ENCODE data around the gene NEO1.

NEO1 gene

DNA sequence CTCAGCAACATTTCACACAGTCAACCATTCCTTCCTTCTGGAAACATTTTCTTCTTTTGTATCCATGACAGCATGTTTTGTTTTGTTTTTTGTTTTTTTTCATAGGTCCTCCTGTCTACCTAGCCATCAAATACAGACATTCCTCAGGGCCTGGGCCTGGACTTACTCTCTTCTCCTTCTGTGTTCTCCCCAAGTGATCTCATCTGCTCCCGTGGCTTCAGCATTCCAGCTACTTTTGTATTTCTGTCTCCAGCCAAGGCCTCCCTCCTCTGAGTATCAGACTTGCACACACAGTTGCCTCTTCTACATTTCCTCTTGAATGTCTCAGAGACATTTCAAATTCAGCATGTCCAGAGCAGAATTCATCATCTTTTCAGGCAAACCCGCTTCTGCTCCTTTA is 234.0 kb downstream of the NEO1 start:
- no peak overlapping the region for H3K27ac ChIP-seq
- no peak for TF ChIP-seq ZFX (IDR thresholded peaks at IDR 0.05; ENCODE audit: borderline replicate concordance)
- TF ChIP-seq, protein P1, sequence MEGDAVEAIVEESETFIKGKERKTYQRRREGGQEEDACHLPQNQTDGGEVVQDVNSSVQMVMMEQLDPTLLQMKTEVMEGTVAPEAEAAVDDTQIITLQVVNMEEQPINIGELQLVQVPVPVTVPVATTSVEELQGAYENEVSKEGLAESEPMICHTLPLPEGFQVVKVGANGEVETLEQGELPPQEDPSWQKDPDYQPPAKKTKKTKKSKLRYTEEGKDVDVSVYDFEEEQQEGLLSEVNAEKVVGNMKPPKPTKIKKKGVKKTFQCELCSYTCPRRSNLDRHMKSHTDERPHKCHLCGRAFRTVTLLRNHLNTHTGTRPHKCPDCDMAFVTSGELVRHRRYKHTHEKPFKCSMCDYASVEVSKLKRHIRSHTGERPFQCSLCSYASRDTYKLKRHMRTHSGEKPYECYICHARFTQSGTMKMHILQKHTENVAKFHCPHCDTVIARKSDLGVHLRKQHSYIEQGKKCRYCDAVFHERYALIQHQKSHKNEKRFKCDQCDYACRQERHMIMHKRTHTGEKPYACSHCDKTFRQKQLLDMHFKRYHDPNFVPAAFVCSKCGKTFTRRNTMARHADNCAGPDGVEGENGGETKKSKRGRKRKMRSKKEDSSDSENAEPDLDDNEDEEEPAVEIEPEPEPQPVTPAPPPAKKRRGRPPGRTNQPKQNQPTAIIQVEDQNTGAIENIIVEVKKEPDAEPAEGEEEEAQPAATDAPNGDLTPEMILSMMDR (IDR thresholded peaks at IDR 0.05), result no peak

DNA sequence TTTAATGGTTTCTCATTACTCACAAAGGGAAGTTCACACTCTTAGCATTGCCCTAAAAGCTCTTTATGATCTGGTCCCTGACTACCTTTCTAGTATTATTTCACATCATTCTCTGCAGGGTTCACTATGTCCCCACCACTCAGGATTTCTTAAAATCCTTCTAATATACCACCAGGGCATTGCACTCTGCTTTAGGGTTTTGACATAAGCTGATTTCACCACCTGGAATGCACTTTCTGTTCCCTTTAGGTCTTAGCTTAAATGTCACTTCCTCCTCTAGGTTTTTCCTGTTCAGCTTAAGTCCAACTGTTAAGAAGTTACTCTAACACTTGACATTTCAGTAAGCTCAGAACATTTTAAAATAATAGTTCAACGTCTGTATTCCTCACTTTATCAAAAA is 234.8 kb downstream of the NEO1 start:
- TF ChIP-seq, protein P1 (IDR thresholded peaks at IDR 0.05), result no peak
- no peak for TF ChIP-seq ZFX (IDR thresholded peaks at IDR 0.05; ENCODE audit: borderline replicate concordance)
- H3K27ac ChIP-seq, result no peak overlapping the region

DNA sequence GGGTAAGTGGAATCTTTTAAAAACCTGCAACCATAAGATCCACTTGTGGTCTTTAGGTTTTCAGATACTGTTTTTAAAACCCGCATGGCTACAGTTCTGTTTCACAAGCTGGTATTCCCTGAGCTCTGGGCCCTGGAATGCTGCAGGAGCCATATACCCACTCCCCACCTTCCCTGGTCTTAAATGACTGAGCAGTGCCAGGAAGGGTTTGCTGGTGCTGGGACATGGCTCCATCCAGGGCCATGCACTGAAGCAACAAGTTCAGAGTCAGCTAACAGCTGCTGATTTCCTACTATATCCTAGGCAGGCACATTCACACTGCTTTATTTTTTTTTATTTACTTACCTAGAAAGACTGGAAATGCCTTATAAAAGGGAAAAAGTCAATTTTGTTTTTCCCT is 239.2 kb downstream of the NEO1 start:
- no peak overlapping the region for H3K27ac ChIP-seq

DNA sequence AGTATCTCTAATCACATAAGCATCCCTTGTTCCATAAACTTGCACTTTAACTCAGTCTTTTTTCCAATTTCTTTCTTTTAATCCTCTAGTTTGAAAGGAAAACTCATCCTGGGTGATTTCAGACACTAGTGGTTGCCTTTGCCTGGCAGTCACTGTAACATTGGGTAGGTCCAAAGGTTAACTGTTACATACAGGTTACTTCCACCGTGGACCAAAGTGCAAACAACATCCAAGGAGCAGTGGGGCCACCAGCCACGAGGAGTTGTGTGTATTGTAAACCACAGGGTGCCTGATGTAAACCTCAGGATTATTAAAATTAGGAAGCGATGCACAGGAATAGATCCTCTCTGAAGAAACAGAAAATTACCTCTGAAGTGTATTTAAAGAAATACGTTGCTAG is 241.5 kb downstream of the NEO1 start:
- H3K27ac ChIP-seq, result no peak overlapping the region
- TF ChIP-seq ZFX (IDR thresholded peaks at IDR 0.05; ENCODE audit: borderline replicate concordance), result no peak
- TF ChIP-seq, protein P1 (IDR thresholded peaks at IDR 0.05), result no peak

More for the DNA sequence above, 239.2 kb downstream of the NEO1 start:
- TF ChIP-seq, protein P1 (IDR thresholded peaks at IDR 0.05), result no peak
- TF ChIP-seq ZFX (IDR thresholded peaks at IDR 0.05; ENCODE audit: borderline replicate concordance), result no peak

DNA sequence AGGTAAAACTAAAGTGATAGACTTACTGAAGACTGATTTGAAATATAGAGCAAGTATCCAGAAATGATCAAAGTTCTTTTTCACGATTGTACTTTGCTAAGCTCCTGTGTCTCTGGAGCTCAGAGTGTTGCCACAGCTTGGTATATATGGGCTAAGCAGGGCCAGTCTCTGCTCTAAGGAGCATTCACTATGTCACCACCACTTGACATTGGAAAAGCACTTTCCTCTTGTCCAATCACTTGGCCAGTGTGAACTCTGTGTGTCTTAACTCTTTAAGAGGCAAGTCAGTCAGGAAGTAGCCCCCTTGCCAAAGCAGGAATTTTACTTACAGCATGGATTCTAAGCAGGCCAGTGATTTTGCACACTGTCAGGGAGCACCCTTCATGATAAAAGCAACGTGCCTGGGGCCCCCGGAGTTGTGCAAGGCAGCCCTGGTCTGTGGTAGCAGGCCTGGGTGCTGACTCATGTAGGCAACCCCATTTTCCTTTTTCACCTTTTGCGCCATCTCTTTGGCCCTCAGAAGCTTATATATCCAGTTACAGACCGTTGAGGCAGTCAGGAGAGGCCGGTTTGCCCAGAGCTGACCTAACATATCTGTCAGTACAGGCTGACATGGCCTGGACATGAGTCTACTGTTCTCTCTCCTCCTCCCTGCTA is 243.5 kb downstream of the NEO1 start:
- H3K27ac ChIP-seq, result no peak overlapping the region
- TF ChIP-seq, protein P1 (IDR thresholded peaks at IDR 0.05), result no peak
- TF ChIP-seq ZFX (IDR thresholded peaks at IDR 0.05; ENCODE audit: borderline replicate concordance), result no peak

DNA sequence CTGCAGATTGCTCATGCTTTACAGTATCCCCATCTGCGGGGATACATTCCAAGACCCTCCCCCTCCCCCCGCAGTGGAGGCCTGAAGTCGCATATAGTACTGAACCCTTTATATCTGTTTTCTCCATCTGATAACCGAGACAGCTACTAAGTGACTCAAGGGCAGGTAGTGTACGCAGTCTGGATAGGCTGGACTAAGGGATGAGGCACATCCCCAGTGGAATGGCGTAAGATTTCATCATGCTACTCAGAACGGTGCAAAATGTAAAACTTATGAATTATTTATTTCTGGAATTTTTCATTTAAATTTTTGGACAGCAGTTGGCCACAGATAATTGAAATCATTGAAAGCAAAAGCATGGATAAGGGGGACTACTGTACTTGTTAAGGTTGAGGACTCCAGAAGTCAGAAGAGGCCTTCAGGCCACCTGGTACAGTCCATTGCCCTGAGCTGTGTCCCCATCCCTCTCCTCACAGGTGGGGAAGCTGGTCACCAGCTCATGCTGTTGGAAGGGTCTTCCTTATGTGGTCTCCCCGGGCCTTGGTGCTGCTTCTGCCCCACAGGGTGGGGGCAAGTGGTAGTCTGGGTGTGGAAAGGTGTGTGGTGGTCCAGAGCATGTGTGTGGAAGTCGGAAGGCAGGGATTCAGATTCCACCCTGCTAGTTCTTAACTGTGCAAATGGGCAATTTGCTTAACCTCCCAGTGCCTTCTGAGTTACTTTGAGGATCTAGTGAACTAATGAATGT is 244.5 kb downstream of the NEO1 start:
- TF ChIP-seq, protein P1 (IDR thresholded peaks at IDR 0.05), result no peak
- no peak for TF ChIP-seq ZFX (IDR thresholded peaks at IDR 0.05; ENCODE audit: borderline replicate concordance)
- no peak overlapping the region for H3K27ac ChIP-seq
